ENCODE measurements around the gene CCDC85C. TPM values are rescaled to one million over a fixed set of nuclear protein-coding genes. Genes with fewer than 3 reads are reported as not detected.

Gene CCDC85C
- total RNA-seq, 1 experiment from 2014 or later: 25.8 TPM

GRCh38 chr14:99535448-99535847, 68.6 kb downstream of the CCDC85C start:
- no peak for DNase-seq (ENCODE audit: low spot score)
- in situ Hi-C loops (cut with HindIII; ENCODE audit: low sequenced_read_pairs): no loop called here

DNA sequence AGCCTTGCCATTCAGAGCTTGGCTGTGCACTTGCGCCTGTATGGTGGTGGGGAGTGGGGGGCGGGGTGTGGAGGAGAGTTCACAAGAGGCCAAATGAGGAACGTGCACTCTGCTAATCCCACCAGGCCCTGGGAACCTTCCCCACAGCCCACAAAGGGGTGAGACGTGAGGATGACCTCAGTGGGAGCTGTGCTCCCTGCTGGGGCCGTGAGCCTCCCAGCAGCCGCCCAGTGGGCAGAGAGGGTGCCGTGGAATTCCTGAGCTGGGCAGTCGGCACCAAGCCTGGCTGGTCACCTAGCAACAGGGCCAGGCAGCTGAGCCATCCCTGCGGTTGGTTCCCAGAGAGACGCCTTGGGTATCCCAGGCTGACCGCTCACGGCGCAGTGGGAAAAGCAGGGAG, 69.1 kb downstream of the CCDC85C start:
- in situ Hi-C loops (cut with HindIII; ENCODE audit: low sequenced_read_pairs): no loop called here
- peak; percentile 46 for DNase-seq (ENCODE audit: low spot score)

GRCh38 chr14:99534333-99534732, 69.7 kb downstream of the CCDC85C start:
- in situ Hi-C loops (cut with HindIII; ENCODE audit: low sequenced_read_pairs): no loop called here
- DNase-seq (ENCODE audit: low spot score): no peak

GRCh38 chr14:99532310-99532709, 71.7 kb downstream of the CCDC85C start:
- DNase-seq (ENCODE audit: low spot score): no peak
- in situ Hi-C loops (cut with HindIII; ENCODE audit: low sequenced_read_pairs): no loop called here

GRCh38 chr14:99531251-99532096, 72.5 kb downstream of the CCDC85C start:
- DNase-seq (ENCODE audit: low spot score): no peak
- in situ Hi-C loops (cut with HindIII; ENCODE audit: low sequenced_read_pairs): no loop called here

DNA sequence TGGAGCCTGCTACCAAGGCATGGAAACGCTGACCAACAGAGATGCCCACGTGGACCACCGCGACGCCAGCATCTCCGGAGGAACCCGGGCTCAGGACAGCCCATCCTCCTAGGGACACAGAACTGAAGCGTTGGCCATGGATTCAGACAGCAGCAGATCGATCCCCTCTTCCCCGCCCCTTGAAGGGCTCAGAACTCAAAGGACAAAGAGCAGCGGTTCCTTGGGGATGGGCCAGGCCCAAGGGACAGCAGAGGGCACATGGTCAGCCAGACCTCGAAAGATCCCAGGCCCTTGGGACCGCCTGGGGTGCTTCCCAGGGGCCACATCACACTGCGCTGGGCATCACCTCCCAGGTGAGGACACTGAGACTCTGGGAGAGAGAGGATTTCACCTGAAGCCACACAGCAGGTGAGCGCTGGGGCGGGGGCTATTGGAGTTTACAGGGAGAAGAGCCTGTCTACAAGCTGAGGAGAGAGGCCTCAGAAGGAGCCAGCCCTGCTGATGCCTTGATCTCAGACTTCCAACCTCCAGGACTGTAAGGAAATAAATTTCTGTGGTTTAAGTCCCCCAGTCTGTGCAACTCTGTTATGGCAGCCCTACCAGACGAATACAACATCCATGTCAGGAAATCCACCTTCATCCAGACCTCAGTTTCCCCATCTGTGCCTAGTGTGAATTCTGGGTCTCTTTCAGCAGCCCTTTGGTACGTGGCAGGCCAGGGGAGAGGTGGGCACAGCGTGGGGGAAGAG, 73.4 kb downstream of the CCDC85C start:
- DNase-seq (ENCODE audit: low spot score): no peak
- in situ Hi-C loops (cut with HindIII; ENCODE audit: low sequenced_read_pairs): no loop called here

DNA sequence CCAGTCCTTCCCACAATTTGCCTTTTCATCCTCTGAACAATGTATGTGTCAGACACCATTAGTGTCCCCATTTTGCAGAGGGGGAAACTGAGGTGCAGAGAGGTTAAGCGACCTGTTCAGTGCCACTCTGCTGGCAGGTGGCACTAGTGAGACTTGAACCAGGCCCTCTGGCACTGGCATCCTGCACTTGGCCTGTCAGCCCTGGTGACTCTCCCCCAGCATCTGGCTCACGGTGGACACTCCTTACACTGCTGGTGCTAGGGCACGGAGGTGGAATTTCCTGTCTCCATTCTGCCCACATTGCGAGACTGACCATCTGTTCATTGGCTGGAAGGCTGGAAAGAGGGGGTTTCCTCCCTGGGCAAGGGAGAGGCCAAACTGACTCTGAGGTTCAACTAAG, 74.1 kb downstream of the CCDC85C start:
- peak; percentile 69 for DNase-seq (ENCODE audit: low spot score)
- in situ Hi-C loops (cut with HindIII; ENCODE audit: low sequenced_read_pairs): no loop called here

- in situ Hi-C loops (cut with HindIII; ENCODE audit: low sequenced_read_pairs): no loop called here
- DNase-seq (ENCODE audit: low spot score): no peak
These were observed 76.5 kb downstream of the CCDC85C start for GRCh38 chr14:99527427-99528076.

GRCh38 chr14:99527026-99527425, 77.0 kb downstream of the CCDC85C start:
- DNase-seq (ENCODE audit: low spot score): no peak
- in situ Hi-C loops (cut with HindIII; ENCODE audit: low sequenced_read_pairs): no loop called here

DNA sequence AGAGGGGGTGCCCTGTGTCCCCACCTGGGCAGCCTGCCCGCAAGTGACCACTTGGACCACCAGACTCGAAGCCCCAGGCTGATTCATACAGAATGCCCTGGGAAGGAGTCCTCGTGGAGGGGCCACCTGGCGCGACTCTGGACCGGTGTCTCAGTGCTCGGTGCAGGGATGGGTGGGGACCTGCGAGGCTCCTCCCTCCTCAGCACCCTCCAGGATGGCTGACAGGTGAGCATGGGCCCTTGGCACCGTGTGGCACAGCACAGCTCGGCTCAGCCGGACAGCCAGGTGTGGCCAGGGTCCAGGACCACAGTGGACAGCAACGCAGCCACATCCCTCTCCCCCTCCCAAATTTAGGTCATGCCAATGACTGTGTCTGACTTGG, 78.3 kb downstream of the CCDC85C start:
- DNase-seq (ENCODE audit: low spot score): no peak
- in situ Hi-C loops (cut with HindIII; ENCODE audit: low sequenced_read_pairs): no loop called here

DNA sequence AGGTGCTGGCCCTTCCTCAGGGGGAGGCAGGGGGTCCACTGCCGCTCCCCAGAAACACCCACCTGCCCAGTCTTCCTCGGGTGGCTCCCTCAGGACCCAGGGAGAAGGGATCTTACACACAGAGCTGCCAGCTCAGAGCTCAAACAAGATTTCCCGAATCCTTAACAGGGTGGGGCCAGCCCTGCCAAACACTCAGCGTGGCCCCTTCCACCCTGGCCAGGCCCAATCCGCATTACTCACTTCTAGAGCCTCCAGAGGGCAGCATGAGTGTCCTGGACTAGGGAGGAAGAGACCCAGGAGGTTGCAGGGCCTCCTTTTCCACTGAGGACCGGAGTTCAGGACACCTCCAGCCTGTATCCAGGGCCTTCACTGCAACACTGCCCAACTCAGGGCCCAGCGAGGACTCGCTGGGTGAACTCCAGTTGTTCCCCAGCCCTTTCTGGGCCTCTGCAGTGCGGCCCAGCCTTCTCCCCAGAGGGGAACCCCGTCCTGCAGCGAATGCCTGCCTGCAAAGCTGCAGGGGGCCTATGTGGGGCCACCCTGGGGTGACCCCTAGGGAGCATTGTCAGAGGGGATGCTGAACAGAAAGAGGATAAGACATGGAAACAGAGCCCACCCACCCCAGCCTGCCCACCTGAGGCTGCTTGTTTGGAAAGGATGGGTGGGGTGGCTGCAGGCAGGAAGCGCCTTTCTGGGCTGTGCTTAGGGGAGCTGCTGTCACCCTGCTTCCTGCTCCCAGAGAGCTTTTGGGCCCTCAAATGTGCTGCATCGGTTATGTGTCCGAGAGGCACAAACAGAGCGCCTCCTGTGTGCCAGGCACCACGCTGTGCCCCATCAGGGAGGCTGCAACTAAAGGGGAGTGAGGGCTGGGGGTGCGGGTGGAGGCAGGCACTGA, 79.0 kb downstream of the CCDC85C start:
- in situ Hi-C loops (cut with HindIII; ENCODE audit: low sequenced_read_pairs): no loop called here

DNA sequence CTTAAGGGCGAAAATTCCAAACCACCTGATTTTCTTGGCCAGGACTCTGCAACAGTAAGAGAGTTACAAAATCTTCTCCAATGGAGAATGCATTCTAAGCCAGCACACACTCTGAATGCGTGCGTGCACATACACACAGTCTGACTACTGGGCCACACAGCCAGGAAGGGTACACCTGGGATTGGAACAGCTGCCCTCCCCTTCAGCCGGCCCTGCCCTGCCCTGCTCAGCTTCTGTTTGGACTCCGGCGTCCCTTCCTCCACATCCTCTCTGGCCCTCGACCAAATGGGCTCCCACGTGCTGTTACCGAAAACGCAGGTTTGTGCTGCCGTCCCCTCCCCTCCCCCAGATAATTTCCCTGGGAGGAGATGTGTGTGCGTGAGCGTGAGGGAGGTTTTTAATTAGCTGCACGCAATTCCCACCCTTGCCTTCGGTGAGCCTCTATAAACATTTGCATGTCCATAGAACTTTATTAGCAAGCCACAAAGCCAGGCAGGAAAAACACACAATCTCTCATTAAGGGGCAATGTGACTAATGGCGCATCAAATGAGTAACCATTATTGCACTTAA, 79.8 kb downstream of the CCDC85C start:
- in situ Hi-C loops (cut with HindIII; ENCODE audit: low sequenced_read_pairs): no loop called here
- no peak for DNase-seq (ENCODE audit: low spot score)

More for the DNA sequence above, 79.0 kb downstream of the CCDC85C start:
- DNase-seq (ENCODE audit: low spot score): peak; percentile 74

DNA sequence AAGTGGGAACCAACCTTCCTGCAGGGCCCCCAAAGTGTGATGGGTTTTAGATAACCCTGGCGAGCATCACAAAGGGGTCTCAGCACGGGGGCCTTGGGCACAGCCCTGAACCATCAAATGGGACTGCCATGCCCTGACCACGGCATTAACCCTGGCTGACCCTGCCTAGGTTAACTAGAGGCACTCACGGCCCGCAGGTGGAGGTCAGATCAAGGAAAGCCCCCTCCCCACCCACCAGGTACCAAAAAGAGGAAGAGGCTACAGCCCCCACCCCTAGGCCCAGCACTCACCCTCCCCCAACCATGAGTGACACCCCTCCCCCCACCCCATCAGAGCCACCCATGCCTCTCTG, 80.3 kb downstream of the CCDC85C start:
- in situ Hi-C loops (cut with HindIII; ENCODE audit: low sequenced_read_pairs): no loop called here
- no peak for DNase-seq (ENCODE audit: low spot score)

- no peak for DNase-seq (ENCODE audit: low spot score)
- in situ Hi-C loops (cut with HindIII; ENCODE audit: low sequenced_read_pairs): no loop called here
These were observed 80.9 kb downstream of the CCDC85C start for GRCh38 chr14:99522934-99523703.

DNA sequence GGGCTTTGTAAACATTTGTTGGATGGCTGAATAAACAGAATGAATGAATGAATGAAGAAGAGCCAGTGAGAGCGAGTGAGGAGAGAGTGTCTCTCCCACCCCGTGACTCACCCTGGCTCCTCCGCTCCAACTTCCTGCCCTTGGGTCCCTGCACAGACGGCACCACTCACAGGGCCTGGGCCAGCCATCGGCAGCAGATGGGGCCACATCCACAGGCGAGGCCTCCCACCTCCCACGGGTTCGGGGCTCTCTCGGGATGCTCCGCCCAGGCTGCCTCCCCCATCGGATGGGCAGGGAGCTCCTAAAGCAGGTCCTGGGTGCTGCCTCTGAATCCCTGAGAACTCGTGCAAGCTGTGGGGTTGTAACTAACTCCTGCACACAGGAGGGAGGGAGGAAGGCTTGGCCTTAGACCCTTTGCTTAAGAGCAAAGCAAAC, 81.5 kb downstream of the CCDC85C start:
- in situ Hi-C loops (cut with HindIII; ENCODE audit: low sequenced_read_pairs): no loop called here

DNA sequence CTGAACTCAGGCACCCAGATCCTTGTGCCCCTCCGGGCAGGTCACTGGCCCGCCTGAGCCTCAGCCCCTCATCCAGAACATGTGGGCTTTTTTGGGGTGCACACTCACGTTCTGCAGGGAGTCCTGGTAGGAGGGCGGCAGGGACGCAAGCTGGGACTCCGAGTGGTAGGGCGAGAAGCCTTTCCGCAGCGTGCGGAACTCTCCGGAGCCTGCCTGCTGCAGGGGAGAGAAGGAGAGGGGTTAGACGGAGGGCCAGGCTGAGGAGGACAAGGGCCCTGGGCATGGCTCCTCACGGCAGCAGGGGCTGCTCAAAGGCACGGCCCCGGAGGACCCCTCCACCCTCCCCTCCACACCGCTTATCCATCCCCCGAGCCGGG, 82.0 kb downstream of the CCDC85C start:
- in situ Hi-C loops (cut with HindIII; ENCODE audit: low sequenced_read_pairs): no loop called here
- no peak for DNase-seq (ENCODE audit: low spot score)

More for the DNA sequence above, 81.5 kb downstream of the CCDC85C start:
- DNase-seq (ENCODE audit: low spot score): peak; percentile 11

- in situ Hi-C loops (cut with HindIII; ENCODE audit: low sequenced_read_pairs): no loop called here
- no peak for DNase-seq (ENCODE audit: low spot score)
These were observed 82.6 kb downstream of the CCDC85C start for GRCh38 chr14:99521176-99522024.

Data from G401 (cell line).